Suprapubic skin (tissue), 4 donors: ENCODE measurements around the gene GPBP1. TPM values are rescaled to one million over a fixed set of nuclear protein-coding genes. Genes with fewer than 3 reads are reported as not detected.
"Not testable (repeated sequence)": the region's sequence is repeated elsewhere in the genome, so short reads cannot be mapped to it uniquely, and the experiment has no call there.

ENCODE experiments used
- DNase-seq, 2 donors: peaks; one replicate each; pipeline ENCODE4 v3.0.0-alpha.2; 2019; ENCODE audit warnings: low spot score in 2 of 2
- H3K27ac ChIP-seq: fragments of 200-600 bp; sonication (generic); one replicate; pipeline ENCODE4 v1.5.1; 2019
- H3K27me3 ChIP-seq: fragments of 200-600 bp; sonication (generic); one replicate; pipeline ENCODE4 v1.5.1; 2019
- H3K36me3 ChIP-seq: fragments of 200-600 bp; sonication (generic); one replicate; pipeline ENCODE4 v1.5.1; 2019
- H3K4me1 ChIP-seq: fragments of 200-600 bp; sonication (generic); one replicate; pipeline ENCODE4 v1.5.1; 2019
- H3K4me3 ChIP-seq: fragments of 200-600 bp; sonication (generic); one replicate; pipeline ENCODE4 v1.5.1; 2019; ENCODE audit warnings: mild to moderate bottlenecking
- H3K9me3 ChIP-seq: fragments of 200-600 bp; sonication (generic); one replicate; pipeline ENCODE4 v1.5.1; 2019
- CTCF ChIP-seq, 2 donors: fragments of 200-600 bp in 1 of 2; fragments of 450-650 bp in 1 of 2; sonication (generic) in 1 of 2; IDR thresholded peaks; one replicate each; pipeline ENCODE4 v1.5.1; 2016 to 2019; ENCODE audit warnings: antibody characterized with exemption in 2 of 2, mild to moderate bottlenecking in 1 of 2, moderate library complexity in 1 of 2
- EP300 ChIP-seq: sonication (generic); formaldehyde crosslinking; IDR thresholded peaks from one replicate; pipeline ENCODE4 v1.6.1; 2017; ENCODE audit warnings: antibody characterized with exemption
- POLR2A ChIP-seq, 2 donors: fragments of 450-650 bp; IDR thresholded peaks; one replicate each; pipeline ENCODE4 v1.6.1; 2017; ENCODE audit warnings: antibody characterized with exemption in 2 of 2, mild to moderate bottlenecking in 2 of 2, moderate library complexity in 2 of 2
- POLR2AphosphoS5 ChIP-seq, 3 donors: sonication (generic); formaldehyde crosslinking; IDR thresholded peaks; one replicate each; pipeline ENCODE4 v1.6.1; 2017; ENCODE audit warnings: antibody characterized with exemption in 3 of 3
- WGBS: methylation state at CpG from one replicate; pipeline ENCODE4 v1.1.5; 2018; 5-methylcytosine and 5-hydroxymethylcytosine counted together
- total RNA-seq, 4 donors: library from RNA; depleted of rRNA; stranded (reverse); fragments of >200 nt; gene quantifications; one replicate each; pipeline ENCODE4 v1.1.0, GENCODE V29; 2016

The GPBP1 gene
- total RNA-seq, 4 donors from 2014 or later = 49.3 to 74.8 (median 62.5) TPM

- H3K4me1 ChIP-seq = peaks cover 69% of the 10 kb centered on the region
- H3K4me3 ChIP-seq = peak overlapping the region; percentile 99
- no peak for TF ChIP-seq EP300
- TF ChIP-seq POLR2AphosphoS5 (IDR thresholded peaks at IDR 0.05) = no peak
- no peak for TF ChIP-seq POLR2A (IDR thresholded peaks at IDR 0.05)
- TF ChIP-seq CTCF (IDR thresholded peaks at IDR 0.05) = no peak
- no peaks in the 10 kb centered on the region for H3K36me3 ChIP-seq
- DNase-seq = no peak
- H3K9me3 ChIP-seq = no peaks in the 10 kb centered on the region
- no peaks in the 10 kb centered on the region for H3K27me3 ChIP-seq
- no peak overlapping the region for H3K27ac ChIP-seq
- 87% methylated on average over 14 of the region's 14 CpGs for WGBS
Measured at GRCh38 chr5:57177479-57178156, 3.8 kb downstream of the GPBP1 start.

DNA sequence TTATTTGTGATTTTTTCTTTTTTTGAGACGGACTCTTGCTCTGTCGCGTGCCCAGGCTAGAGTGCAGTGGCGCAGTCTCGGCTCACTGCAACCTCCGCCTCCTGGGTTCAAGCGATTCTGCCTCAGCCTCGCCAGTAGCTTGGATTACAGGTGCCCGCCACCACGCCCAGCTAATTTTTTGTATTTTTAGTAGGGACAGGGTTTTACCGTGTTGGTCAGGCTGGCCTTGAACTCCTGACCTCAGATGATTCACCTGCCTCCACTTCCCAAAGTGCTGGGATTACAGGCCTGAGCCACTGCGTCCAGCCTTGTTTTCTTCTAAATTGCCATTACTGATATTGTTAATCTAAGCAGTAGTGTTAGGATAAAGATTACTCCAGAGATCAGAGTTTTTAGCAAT is 4.4 kb downstream of the GPBP1 start:
- H3K27ac ChIP-seq, H3K9me3 ChIP-seq, H3K36me3 ChIP-seq, H3K27me3 ChIP-seq, DNase-seq: not testable (repeated sequence)
- peaks cover 67% of the 10 kb centered on the region for H3K4me1 ChIP-seq
- peak overlapping the region; percentile 99 for H3K4me3 ChIP-seq
- 56% methylated on average over 12 of the region's 12 CpGs for WGBS

DNA sequence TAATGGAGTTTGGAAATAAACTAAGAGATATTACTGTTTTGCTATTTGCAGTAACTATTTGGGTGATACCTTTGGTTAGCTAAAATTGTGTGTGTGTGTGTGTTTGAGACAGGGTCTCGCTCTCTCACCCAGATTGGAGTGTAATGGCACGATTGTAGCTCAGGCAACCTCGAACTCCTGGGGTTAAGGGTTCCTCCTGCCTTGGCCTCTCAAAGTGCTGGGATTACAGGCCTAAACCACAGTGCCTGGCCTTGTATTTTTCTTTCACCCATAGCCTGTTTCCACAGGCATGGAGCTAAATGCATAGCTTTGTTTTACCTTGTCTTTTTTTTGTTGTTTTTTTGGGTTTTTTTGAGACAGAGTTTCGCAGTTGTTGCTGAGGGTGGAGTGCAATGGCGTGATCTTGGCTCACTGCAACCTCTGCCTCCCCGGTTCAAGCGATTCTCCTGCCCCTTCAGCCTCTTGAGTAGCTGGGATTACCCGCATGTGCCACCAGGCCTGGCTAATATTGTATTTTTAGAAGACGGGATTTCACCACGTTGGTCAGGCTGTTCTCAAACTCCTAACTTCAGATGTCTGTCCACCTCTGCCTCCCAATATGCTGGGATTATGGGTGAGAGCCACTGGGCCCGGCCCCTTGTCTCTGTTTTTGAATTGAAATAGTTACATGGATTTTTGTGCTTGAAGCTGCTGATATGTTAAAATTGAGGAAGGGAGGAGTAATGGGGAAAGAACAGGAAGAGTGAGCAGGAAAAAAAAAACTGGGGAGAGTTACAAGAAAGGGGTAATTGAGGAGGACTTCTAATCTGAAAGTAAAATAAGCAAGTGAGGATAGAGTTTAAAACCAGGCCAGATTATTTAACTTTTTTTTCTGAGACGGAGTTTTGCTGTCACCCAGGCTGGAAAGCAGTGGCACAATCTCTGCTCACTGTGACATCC is 5.7 kb downstream of the GPBP1 start:
- H3K4me1 ChIP-seq = peaks cover 70% of the 10 kb centered on the region
- 21% methylated on average over 12 of the region's 12 CpGs for WGBS
- DNase-seq = no peak
- H3K9me3 ChIP-seq = no peaks in the 10 kb centered on the region
- no peaks in the 10 kb centered on the region for H3K27me3 ChIP-seq
- no peak for TF ChIP-seq CTCF (IDR thresholded peaks at IDR 0.05)
- H3K27ac ChIP-seq = peak overlapping the region; percentile 30
- peak overlapping the region; percentile 99 for H3K4me3 ChIP-seq
- H3K36me3 ChIP-seq = peaks cover 9% of the 10 kb centered on the region

DNA sequence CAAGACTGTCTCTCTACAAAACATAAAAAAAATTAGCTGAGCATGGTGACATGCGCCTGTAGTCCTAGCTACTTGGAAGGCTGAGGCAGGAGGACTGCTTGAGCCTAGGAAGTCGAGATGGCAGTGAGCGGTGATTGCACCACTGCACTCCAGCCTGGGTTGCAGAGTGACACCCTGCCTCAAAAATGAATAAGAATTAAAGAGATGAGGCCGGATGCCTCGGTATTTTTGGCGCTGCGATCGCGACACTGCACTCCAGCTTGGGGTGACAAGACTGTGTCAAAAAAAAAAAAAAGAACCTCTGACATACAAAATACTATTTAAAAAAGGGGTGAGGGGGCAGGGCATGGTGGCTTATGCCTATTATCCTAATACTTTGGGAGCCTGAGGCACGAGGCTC is 7.3 kb downstream of the GPBP1 start:
- DNase-seq = no peak
- peaks cover 9% of the 10 kb centered on the region for H3K36me3 ChIP-seq
- H3K4me3 ChIP-seq = no peak overlapping the region
- peaks cover 70% of the 10 kb centered on the region for H3K4me1 ChIP-seq
- 71% methylated on average over 10 of the region's 10 CpGs for WGBS
- no peaks in the 10 kb centered on the region for H3K9me3 ChIP-seq
- H3K27ac ChIP-seq = no peak overlapping the region
- TF ChIP-seq CTCF (IDR thresholded peaks at IDR 0.05) (no peak), POLR2A (IDR thresholded peaks at IDR 0.05) (no peak), POLR2AphosphoS5 (IDR thresholded peaks at IDR 0.05) (no peak), EP300 (no peak)
- H3K27me3 ChIP-seq = no peaks in the 10 kb centered on the region

DNA sequence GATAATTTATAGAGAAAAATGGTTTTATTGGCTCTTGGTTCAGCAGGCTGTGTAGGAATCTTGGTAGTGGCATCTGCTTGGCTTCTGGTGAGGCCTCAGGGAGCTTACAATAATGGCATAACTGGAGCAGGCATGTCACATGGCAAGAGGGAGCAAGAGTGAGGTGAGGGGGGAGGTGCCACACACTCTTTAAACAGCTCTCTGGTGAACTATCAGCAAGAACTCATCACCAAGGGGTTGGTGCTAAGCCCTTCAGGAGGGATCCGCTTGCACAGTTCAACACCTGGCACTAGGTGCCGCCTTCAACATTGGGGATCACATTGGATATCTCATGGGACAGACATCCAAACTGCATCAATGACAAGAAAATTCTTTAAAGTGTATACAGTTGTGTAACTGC is 10.5 kb downstream of the GPBP1 start:
- Histone ChIP-seq H3K27me3 (no peaks in the 10 kb centered on the region), H3K9me3 (no peaks in the 10 kb centered on the region), H3K4me3 (no peak overlapping the region), H3K27ac (no peak overlapping the region), H3K36me3 (peaks cover 9% of the 10 kb centered on the region), H3K4me1 (peaks cover 70% of the 10 kb centered on the region)
- no peak for TF ChIP-seq POLR2A (IDR thresholded peaks at IDR 0.05)
- TF ChIP-seq EP300 = no peak
- TF ChIP-seq CTCF (IDR thresholded peaks at IDR 0.05) = no peak
- no peak for TF ChIP-seq POLR2AphosphoS5 (IDR thresholded peaks at IDR 0.05)
- no peak for DNase-seq
- WGBS = 100% methylated on average over 2 of the region's 2 CpGs
